Measurements from ENCODE around the gene MOGAT2.
"Not testable (repeated sequence)": the region's sequence is repeated elsewhere in the genome, so short reads cannot be mapped to it uniquely, and the experiment has no call there.

MOGAT2 gene

DNA sequence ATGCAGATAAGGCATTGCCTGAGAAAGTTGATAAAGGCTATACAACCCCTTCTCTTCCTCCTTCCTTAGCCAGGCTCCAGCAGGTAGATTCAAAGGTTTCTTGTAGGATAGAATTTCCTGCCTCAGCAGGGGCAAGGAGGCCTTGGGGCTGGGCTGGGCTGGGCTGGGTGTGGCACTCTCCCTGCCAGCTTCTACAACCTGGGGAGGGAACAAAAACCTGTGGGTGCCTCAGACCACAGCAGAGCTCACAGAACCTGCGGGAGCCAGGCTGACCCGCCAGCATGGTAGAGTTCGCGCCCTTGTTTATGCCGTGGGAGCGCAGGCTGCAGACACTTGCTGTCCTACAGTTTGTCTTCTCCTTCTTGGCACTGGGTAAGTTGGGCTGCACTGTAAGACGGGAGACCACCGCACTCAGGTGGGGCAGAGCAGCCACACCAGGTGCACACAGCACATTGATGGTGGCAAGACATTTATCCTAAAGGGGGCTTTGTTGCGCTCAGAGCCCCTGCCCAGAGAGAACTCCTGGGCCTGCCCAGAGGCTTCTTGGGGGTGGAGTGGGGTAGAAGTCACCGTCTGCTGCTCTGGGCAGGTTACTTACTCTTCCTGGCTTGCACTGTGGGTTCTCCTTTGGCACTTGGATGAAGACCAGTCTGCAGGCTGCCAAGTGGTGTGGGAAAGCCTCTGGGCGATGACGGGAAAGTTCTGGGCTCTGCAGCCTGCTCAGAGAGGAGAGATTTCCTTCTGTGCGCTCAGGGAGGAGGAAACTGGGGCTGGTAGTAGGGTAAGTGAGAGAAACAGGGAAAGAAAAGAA, at the start of gene MOGAT2:
TSS of gene MOGAT2 (plus strand) at position 231 of the 811 bp plus-strand sequence. CDS start at position 282, 51 bp downstream.
- Histone ChIP-seq H3K9me3 (ENCODE audit: control insufficient read depth in 2 of 2, low read length in 2 of 2) (no peaks in the 10 kb centered on the region), H3K27ac (ENCODE audit: low read length) (no peak within 1 kb of the TSS), H3K4me1 (ENCODE audit: control insufficient read depth, insufficient read depth, low read length) (no peaks in the 10 kb centered on the region), H3K36me3 (ENCODE audit: control insufficient read depth in 2 of 2, insufficient read depth in 2 of 2, low read length in 2 of 2) (no peaks in the 10 kb centered on the region), H3K9ac (ENCODE audit: low read length in 2 of 2) (no peak within 1 kb of the TSS), H3K4me3 (ENCODE audit: low read length in 2 of 2) (no peak within 1 kb of the TSS), H3K27me3 (ENCODE audit: control insufficient read depth in 1 of 2, insufficient read depth in 2 of 2, low read length in 2 of 2) (no peaks in the 10 kb centered on the region)

GRCh38 chr11:75668451-75669297, 49.0 kb upstream of the MOGAT2 start, which contains the start of gene MAP6:
MAP6 (minus strand) TSS chr11:75669038; CDS start chr11:75668369, 669 bp downstream.
- Histone ChIP-seq H3K27me3 (ENCODE audit: control insufficient read depth in 1 of 2, insufficient read depth in 2 of 2, low read length in 2 of 2) (peaks cover 0 to 2% of the 10 kb centered on the region in 2 donors), H3K4me3 (ENCODE audit: low read length in 2 of 2) (peak within 1 kb of the TSS; percentile 69 to 77), H3K36me3 (ENCODE audit: control insufficient read depth in 2 of 2, insufficient read depth in 2 of 2, low read length in 2 of 2) (no peaks in the 10 kb centered on the region), H3K4me1 (ENCODE audit: control insufficient read depth, insufficient read depth, low read length) (peaks cover 26% of the 10 kb centered on the region), H3K9ac (ENCODE audit: low read length in 2 of 2) (peak within 1 kb of the TSS in 1 of 2 donors; percentile 60), H3K9me3 (ENCODE audit: control insufficient read depth in 2 of 2, low read length in 2 of 2) (no peaks in the 10 kb centered on the region), H3K27ac (ENCODE audit: low read length) (no peak within 1 kb of the TSS)

- Histone ChIP-seq H3K27ac (ENCODE audit: low read length) (no peak overlapping the region), H3K27me3 (ENCODE audit: control insufficient read depth in 1 of 2, insufficient read depth in 2 of 2, low read length in 2 of 2) (peaks cover 0 to 2% of the 10 kb centered on the region in 2 donors), H3K9me3 (ENCODE audit: control insufficient read depth in 2 of 2, low read length in 2 of 2) (no peaks in the 10 kb centered on the region), H3K9ac (ENCODE audit: low read length in 2 of 2) (no peak overlapping the region), H3K4me1 (ENCODE audit: control insufficient read depth, insufficient read depth, low read length) (peaks cover 1% of the 10 kb centered on the region), H3K4me3 (ENCODE audit: low read length in 2 of 2) (no peak overlapping the region), H3K36me3 (ENCODE audit: control insufficient read depth in 2 of 2, insufficient read depth in 2 of 2, low read length in 2 of 2) (no peaks in the 10 kb centered on the region)
Observed at GRCh38 chr11:75673977-75674582, 43.6 kb upstream of the MOGAT2 start.

GRCh38 chr11:75677275-75677674, 40.4 kb upstream of the MOGAT2 start:
- Histone ChIP-seq H3K4me1 (ENCODE audit: control insufficient read depth, insufficient read depth, low read length) (no peaks in the 10 kb centered on the region), H3K27me3 (ENCODE audit: control insufficient read depth in 1 of 2, insufficient read depth in 2 of 2, low read length in 2 of 2) (peaks cover 0 to 3% of the 10 kb centered on the region in 2 donors), H3K36me3 (ENCODE audit: control insufficient read depth in 2 of 2, insufficient read depth in 2 of 2, low read length in 2 of 2) (no peaks in the 10 kb centered on the region), H3K9me3 (ENCODE audit: control insufficient read depth in 2 of 2, low read length in 2 of 2) (no peaks in the 10 kb centered on the region), H3K4me3 (ENCODE audit: low read length in 2 of 2) (no peak overlapping the region), H3K9ac (ENCODE audit: low read length in 2 of 2) (no peak overlapping the region), H3K27ac (ENCODE audit: low read length) (no peak overlapping the region)

GRCh38 chr11:75677909-75678308, 39.7 kb upstream of the MOGAT2 start:
- Histone ChIP-seq H3K4me1 (ENCODE audit: control insufficient read depth, insufficient read depth, low read length) (no peaks in the 10 kb centered on the region), H3K36me3 (ENCODE audit: control insufficient read depth in 2 of 2, insufficient read depth in 2 of 2, low read length in 2 of 2) (no peaks in the 10 kb centered on the region), H3K9ac (ENCODE audit: low read length in 2 of 2) (no peak overlapping the region), H3K9me3 (ENCODE audit: control insufficient read depth in 2 of 2, low read length in 2 of 2) (no peaks in the 10 kb centered on the region), H3K27me3 (ENCODE audit: control insufficient read depth in 1 of 2, insufficient read depth in 2 of 2, low read length in 2 of 2) (peaks cover 0 to 3% of the 10 kb centered on the region in 2 donors), H3K4me3 (ENCODE audit: low read length in 2 of 2) (no peak overlapping the region), H3K27ac (ENCODE audit: low read length) (no peak overlapping the region)

DNA sequence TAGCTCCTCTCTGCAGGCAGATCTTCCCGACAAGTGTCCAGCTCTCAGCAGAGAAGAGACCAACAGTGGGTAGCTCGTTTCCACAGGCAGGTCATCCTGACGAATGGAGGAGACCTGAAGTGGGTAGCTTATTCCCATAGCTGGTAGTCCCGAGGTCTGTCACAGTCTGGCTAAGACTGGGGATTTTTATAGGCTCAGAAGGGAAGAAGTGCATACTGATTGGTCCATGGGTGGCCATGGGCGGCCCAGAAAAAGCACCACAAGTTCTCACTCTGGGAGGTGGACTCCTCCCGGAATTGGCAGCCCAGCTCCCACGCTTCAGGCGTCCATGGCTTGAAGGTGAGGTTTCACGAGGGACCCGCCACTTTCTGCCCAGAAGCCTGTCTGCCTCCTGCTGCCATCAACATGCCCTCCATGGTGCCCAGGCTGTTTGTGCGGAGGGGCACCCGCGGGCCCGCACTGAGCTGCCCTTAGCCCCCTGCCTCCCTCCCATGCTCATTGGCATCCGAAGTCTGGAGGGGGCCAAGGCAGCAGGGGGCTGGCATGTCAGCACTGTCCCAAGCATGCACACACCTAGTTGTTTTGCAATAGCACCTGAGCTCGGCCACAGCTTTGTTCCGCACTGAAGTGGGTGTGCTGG, 38.9 kb upstream of the MOGAT2 start:
- H3K4me1 ChIP-seq (ENCODE audit: control insufficient read depth, insufficient read depth, low read length) = no peaks in the 10 kb centered on the region
- no peak overlapping the region for H3K27ac ChIP-seq (ENCODE audit: low read length)
- H3K36me3 ChIP-seq (ENCODE audit: control insufficient read depth in 2 of 2, insufficient read depth in 2 of 2, low read length in 2 of 2) = no peaks in the 10 kb centered on the region
- H3K9ac ChIP-seq (ENCODE audit: low read length in 2 of 2) = no peak overlapping the region
- H3K9me3 ChIP-seq (ENCODE audit: control insufficient read depth in 2 of 2, low read length in 2 of 2) = no peaks in the 10 kb centered on the region
- H3K4me3 ChIP-seq (ENCODE audit: low read length in 2 of 2) = no peak overlapping the region
- H3K27me3 ChIP-seq (ENCODE audit: control insufficient read depth in 1 of 2, insufficient read depth in 2 of 2, low read length in 2 of 2) = peaks cover 0 to 3% of the 10 kb centered on the region in 2 donors

- H3K4me1 ChIP-seq (ENCODE audit: control insufficient read depth, insufficient read depth, low read length) = no peaks in the 10 kb centered on the region
- H3K36me3 ChIP-seq (ENCODE audit: control insufficient read depth in 2 of 2, insufficient read depth in 2 of 2, low read length in 2 of 2) = no peaks in the 10 kb centered on the region
- no peak overlapping the region for H3K9ac ChIP-seq (ENCODE audit: low read length in 2 of 2)
- H3K4me3 ChIP-seq (ENCODE audit: low read length in 2 of 2) = no peak overlapping the region
- no peaks in the 10 kb centered on the region for H3K9me3 ChIP-seq (ENCODE audit: control insufficient read depth in 2 of 2, low read length in 2 of 2)
- peaks cover 0 to 3% of the 10 kb centered on the region in 2 donors for H3K27me3 ChIP-seq (ENCODE audit: control insufficient read depth in 1 of 2, insufficient read depth in 2 of 2, low read length in 2 of 2)
- no peak overlapping the region for H3K27ac ChIP-seq (ENCODE audit: low read length)
Observed at GRCh38 chr11:75679566-75679965, 38.1 kb upstream of the MOGAT2 start.

DNA sequence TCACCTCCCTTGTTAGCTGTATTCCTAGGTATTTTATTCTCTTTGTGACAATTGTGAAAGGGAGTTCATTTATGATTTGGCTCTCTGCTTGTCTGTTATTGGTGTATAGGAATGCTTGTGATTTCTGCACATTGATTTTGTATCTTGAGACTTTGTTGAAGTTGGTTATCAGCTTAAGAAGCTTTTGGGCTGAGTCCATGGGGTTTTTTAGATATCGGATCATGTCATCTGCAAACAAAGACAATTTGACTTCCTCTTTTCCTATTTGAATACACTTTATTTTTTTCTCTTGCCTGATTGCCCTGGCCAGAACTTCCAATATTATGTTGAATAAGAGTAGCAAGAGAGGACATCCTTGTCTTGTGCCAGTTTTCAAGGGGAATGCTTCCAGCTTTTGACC, 33.8 kb upstream of the MOGAT2 start:
- not testable (repeated sequence) for H3K9me3 ChIP-seq (ENCODE audit: control insufficient read depth in 2 of 2, low read length in 2 of 2); H3K36me3 ChIP-seq (ENCODE audit: control insufficient read depth in 2 of 2, insufficient read depth in 2 of 2, low read length in 2 of 2); H3K4me1 ChIP-seq (ENCODE audit: control insufficient read depth, insufficient read depth, low read length); H3K27me3 ChIP-seq (ENCODE audit: control insufficient read depth in 1 of 2, insufficient read depth in 2 of 2, low read length in 2 of 2); H3K4me3 ChIP-seq (ENCODE audit: low read length in 2 of 2); H3K9ac ChIP-seq (ENCODE audit: low read length in 2 of 2); H3K27ac ChIP-seq (ENCODE audit: low read length)

GRCh38 chr11:75689863-75690609, 27.6 kb upstream of the MOGAT2 start:
- H3K4me3 ChIP-seq (ENCODE audit: low read length in 2 of 2) = no peak overlapping the region
- no peaks in the 10 kb centered on the region for H3K9me3 ChIP-seq (ENCODE audit: control insufficient read depth in 2 of 2, low read length in 2 of 2)
- no peaks in the 10 kb centered on the region for H3K36me3 ChIP-seq (ENCODE audit: control insufficient read depth in 2 of 2, insufficient read depth in 2 of 2, low read length in 2 of 2)
- H3K9ac ChIP-seq (ENCODE audit: low read length in 2 of 2) = no peak overlapping the region
- peaks cover 0 to 3% of the 10 kb centered on the region in 2 donors for H3K27me3 ChIP-seq (ENCODE audit: control insufficient read depth in 1 of 2, insufficient read depth in 2 of 2, low read length in 2 of 2)
- no peaks in the 10 kb centered on the region for H3K4me1 ChIP-seq (ENCODE audit: control insufficient read depth, insufficient read depth, low read length)
- no peak overlapping the region for H3K27ac ChIP-seq (ENCODE audit: low read length)

DNA sequence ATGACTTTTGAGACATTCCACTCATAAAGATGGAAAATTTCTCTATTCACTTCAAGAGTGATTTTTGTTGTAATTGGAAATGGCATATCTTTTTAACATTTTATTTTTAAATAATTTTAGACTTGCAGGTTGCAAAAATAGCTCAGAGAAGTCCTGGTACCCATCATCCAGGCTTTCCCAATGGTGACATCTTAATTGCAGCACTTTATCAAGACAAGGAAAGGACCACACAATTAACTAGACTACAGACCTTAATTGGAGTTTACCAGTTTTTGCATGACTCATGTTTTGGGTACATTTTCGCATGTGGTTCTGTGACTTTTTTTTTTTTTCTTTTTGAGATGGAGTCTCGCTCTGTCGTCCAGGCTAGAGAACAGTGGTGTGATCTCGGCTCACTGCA, 25.8 kb upstream of the MOGAT2 start:
- Histone ChIP-seq H3K27ac (ENCODE audit: low read length) (no peak overlapping the region), H3K4me3 (ENCODE audit: low read length in 2 of 2) (no peak overlapping the region), H3K27me3 (ENCODE audit: control insufficient read depth in 1 of 2, insufficient read depth in 2 of 2, low read length in 2 of 2) (peaks cover 0 to 3% of the 10 kb centered on the region in 2 donors)

More for the DNA sequence above, 25.8 kb upstream of the MOGAT2 start:
- H3K4me1 ChIP-seq (ENCODE audit: control insufficient read depth, insufficient read depth, low read length) = no peaks in the 10 kb centered on the region
- no peaks in the 10 kb centered on the region for H3K36me3 ChIP-seq (ENCODE audit: control insufficient read depth in 2 of 2, insufficient read depth in 2 of 2, low read length in 2 of 2)
- no peak overlapping the region for H3K9ac ChIP-seq (ENCODE audit: low read length in 2 of 2)
- H3K9me3 ChIP-seq (ENCODE audit: control insufficient read depth in 2 of 2, low read length in 2 of 2) = no peaks in the 10 kb centered on the region
